Measurements from ENCODE around the gene ARPC2.
A peak's percentile ranks its signal among the peaks of the same experiment; 100 is the strongest.

Gene ARPC2

DNA sequence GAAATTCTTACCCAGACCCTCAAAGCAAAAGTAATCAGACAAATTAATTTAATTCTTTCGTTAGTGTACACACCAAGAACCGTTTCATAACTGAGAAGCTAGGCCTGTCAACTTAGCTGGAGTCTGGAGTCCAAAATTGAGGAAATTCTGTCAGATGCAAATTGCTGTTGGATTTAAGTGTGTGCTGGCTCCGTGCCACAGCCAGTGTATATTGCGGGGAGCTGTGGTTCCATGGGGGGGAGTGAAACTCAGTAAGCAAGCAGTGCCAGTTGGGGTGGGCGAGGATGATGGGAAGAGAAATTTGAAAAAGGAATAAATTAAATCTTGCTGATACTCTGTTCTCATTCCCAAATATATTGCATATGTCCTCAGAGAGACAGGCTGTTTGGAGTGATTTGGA lies 4.0 kb downstream of the ARPC2 start:
- TF ChIP-seq, protein P1, sequence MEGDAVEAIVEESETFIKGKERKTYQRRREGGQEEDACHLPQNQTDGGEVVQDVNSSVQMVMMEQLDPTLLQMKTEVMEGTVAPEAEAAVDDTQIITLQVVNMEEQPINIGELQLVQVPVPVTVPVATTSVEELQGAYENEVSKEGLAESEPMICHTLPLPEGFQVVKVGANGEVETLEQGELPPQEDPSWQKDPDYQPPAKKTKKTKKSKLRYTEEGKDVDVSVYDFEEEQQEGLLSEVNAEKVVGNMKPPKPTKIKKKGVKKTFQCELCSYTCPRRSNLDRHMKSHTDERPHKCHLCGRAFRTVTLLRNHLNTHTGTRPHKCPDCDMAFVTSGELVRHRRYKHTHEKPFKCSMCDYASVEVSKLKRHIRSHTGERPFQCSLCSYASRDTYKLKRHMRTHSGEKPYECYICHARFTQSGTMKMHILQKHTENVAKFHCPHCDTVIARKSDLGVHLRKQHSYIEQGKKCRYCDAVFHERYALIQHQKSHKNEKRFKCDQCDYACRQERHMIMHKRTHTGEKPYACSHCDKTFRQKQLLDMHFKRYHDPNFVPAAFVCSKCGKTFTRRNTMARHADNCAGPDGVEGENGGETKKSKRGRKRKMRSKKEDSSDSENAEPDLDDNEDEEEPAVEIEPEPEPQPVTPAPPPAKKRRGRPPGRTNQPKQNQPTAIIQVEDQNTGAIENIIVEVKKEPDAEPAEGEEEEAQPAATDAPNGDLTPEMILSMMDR (IDR thresholded peaks at IDR 0.05; ENCODE audit: control extremely low read depth, extremely low read depth, low read depth, missing control alignments), result no peak
- CTCF ChIA-PET, result interaction anchor here (3.2 kb wide), 1 partner anchor 9 kb away, joined by 16 read pairs; no protein-coding TSS in a partner anchor
- no peak for DNase-seq (ENCODE audit: extremely low spot score)
- POLR2A ChIA-PET, result no interaction called here

DNA sequence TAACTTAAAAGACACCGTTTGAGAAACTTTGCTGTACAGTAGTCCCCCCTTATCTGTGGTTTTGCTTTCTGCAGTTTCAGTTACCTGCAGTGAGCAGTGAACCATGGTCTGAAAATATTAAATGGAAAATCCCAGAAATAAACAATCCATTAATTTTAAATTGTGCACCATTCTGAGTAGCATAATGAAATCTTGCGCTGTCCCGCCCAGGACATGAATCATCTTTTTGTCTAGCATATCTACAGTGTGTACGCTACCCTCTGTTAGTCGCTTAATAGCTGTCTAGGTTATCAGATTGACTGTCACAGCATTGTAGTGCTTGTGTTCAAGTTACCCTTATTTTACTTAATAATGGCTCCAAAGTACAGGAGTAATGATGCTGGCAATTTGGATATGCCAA lies 6.1 kb downstream of the ARPC2 start:
- ChIA-PET POLR2A (no interaction called here), CTCF (interaction anchor here (3.2 kb wide), 1 partner anchor 7 kb away, joined by 16 read pairs; no protein-coding TSS in a partner anchor)
- TF ChIP-seq, protein P1 (IDR thresholded peaks at IDR 0.05; ENCODE audit: control extremely low read depth, extremely low read depth, low read depth, missing control alignments), result no peak
- no peak for DNase-seq (ENCODE audit: extremely low spot score)

DNA sequence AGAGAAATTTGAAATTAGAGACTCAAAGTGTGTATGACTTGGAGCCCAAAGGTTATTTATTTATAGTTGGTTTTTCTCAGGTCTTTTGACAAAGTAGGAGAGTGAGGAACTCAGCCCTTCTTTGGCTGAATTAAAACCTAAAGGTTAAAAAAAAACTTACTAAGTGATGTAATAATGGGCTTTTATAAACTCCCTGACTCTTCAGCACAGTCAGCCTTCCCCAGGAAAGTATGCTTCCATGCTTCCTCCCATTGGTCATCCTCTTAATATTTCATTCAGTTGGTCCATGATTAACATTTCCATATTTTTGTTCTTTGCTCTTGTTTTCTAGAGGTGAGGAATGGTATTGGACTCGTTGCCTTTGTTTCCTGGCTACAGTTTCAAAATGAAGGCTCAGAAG lies 7.2 kb downstream of the ARPC2 start:
- no peak for DNase-seq (ENCODE audit: extremely low spot score)
- TF ChIP-seq, protein P1 (IDR thresholded peaks at IDR 0.05; ENCODE audit: control extremely low read depth, extremely low read depth, low read depth, missing control alignments), result no peak
- POLR2A ChIA-PET, result no interaction called here
- CTCF ChIA-PET, result no interaction called here

DNA sequence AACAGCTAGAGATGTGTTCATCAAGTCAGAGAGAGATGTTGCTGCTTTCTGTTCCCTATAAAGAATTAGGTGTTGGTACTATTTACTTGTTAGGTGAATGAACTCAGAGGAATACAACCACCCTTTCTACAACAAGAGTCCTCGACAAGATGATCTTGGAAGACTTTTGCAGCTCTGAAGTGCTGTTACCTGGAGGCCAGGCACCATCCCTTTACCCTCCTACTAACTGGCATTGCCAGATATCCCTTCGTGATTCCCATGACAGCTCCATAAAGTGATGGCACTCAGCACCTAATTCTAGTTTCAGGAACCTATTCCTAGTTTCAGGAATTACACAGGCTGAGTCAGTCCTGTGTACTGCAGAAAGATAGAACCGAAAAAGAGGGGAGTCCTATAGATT lies 9.9 kb downstream of the ARPC2 start:
- CTCF ChIA-PET, result interaction anchor here (1.1 to 1.9 kb wide), 5 partner anchors 14 to 621 kb away, joined by 3 to 10 read pairs (median 4); no protein-coding TSS in a partner anchor
- TF ChIP-seq, protein P1 (IDR thresholded peaks at IDR 0.05; ENCODE audit: control extremely low read depth, extremely low read depth, low read depth, missing control alignments), result no peak

DNA sequence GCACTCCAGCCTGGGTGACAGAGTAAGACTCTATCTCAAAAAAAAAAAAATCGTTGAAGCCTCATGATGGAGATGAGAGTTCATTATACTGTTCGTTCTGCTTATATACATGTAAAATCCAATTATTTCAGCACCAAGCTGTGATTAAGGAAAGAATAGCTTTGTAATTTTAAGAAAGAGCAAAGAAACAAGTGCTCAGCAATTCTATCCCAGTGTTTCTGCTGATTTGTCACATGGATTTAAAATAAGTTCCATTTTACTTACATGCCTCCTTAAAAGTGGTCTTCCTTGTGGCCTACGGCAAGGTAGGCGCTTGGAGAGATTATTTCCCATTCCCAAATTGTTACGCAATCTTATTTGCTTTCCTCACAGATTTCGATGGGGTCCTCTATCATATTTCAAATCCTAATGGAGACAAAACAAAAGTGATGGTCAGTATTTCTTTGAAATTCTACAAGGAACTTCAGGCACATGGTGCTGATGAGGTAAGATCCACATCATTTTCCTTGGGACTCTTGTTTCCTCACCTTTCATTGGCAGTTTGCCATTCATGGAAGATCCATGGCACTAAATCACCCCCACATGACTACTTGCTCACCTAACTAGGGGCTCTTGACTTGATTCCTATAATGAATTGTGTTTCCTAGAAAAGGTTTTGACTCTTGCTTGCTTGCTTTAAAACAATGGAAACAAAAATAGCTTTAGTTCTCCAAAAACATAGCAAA lies 11.5 kb downstream of the ARPC2 start:
- TF ChIP-seq, protein P1 (IDR thresholded peaks at IDR 0.05; ENCODE audit: control extremely low read depth, extremely low read depth, low read depth, missing control alignments), result no peak
- DNase-seq (ENCODE audit: extremely low spot score), result no peak
- ChIA-PET POLR2A (no interaction called here), CTCF (interaction anchor here (0.8 to 6.7 kb wide), 9 partner anchors 7 to 619 kb away, joined by 3 to 39 read pairs (median 5); partner anchors contain the start of genes AAMP and PNKD)

More for the DNA sequence above, 9.9 kb downstream of the ARPC2 start:
- POLR2A ChIA-PET, result no interaction called here
- DNase-seq (ENCODE audit: extremely low spot score), result no peak

DNA sequence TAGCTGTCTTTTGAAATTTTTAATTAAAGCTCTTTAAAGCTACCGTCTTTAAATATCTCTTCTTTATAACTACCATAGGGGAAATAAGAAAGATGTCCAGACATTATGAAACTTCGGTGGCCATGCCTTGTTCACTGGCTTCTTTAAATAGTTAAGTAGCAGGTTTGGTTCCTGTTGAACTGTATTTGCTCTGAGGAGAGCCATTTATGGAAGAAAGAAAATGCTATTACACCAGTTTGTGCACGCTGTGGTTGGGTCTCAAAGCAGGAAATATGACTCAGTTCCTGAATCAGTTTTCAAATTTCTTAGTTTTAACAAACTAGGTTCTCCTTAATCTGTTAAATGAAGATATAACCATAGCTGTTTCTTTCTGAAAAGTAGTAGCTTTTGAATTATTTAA lies 12.2 kb downstream of the ARPC2 start:
- TF ChIP-seq, protein P1 (IDR thresholded peaks at IDR 0.05; ENCODE audit: control extremely low read depth, extremely low read depth, low read depth, missing control alignments), result no peak
- CTCF ChIA-PET, result interaction anchor here (0.8 to 6.7 kb wide), 10 partner anchors 8 to 618 kb away, joined by 3 to 39 read pairs (median 5); partner anchors contain the start of genes AAMP and PNKD
- DNase-seq (ENCODE audit: extremely low spot score), result peak; percentile 77
- POLR2A ChIA-PET, result interaction anchor here (0.7 kb wide), 1 partner anchor 262 kb away, joined by 5 read pairs; no protein-coding TSS in a partner anchor

All from GM10248 (cell line).